HG02798 (cell line): ENCODE results near the gene CACNG4.

Experiments used
- ATAC-seq: cut with Tn5 transposase; IDR thresholded peaks from one replicate; pipeline ENCODE4 v1.9.1; 2021; ENCODE audit warnings: mild to moderate bottlenecking; ENCODE audit not compliant: unreplicated experiment, poor library complexity

CACNG4 gene

DNA sequence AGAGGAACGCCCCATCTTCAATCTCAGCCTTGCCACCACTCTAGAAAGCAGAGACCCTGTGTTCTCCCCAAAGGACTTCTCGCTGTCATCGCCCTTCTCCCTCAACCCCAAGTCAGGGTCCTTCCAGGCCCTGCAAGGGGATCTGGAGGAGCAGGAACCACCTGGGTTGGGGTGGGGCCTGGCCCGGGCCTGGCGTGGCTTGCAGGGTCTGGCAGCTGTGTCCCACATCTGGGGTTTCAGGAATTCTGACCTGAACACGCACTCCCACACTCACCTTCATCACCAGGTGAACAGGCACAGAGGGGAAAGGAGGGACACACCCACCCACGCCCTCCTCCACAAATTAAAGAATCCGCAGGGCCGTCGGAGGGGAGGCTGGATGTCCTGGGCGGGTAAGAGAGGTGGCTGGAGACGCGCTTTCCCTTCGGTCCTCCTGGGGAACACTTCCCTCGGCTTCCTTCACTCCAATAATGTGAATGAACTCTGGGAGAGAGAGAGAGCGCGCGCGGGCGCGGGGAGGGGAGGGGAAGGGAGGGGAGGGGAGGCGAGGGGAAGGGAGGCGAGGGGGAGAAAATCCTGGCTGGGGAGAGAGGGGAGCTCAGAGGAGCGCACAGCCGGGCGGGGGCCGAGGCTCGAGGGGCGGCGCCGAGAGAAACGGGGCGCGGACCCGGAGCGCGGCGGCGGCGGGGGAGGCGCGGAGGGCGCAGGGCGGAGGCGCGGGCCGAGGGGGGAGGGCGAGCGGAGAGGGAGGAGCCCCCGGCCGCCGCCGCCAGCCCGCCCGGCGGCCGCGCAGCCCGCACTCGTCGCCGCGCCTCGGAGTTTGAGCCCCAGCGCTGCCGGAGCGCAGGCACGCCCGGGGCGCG lies at the start of gene CACNG4:
Gene CACNG4 (plus strand): TSS at position 799 of the 863 bp plus-strand sequence. CDS start 205 bp downstream, outside the sequence.
- ATAC-seq: no peak

DNA sequence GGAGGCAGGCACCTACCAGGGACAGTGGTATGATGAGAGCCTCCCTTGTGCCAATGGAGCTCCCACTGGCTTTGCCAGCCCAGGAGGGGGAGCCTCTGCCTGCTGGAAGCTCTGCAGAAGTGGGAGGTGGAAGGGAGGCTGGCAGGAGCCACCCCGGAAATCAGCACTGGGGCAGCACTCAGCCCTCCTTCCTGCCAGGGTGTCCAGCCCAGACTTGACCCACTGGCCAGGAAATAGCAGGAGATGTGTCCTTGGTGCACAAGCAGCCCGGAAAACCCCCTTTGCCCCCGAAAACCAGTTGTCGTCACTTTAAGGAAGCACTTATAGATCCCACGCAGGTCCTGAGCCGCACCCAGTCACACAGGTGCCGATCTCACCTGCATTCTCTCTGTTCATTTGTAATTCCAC lies 49.3 kb upstream of the CACNG4 start:
- no peak for ATAC-seq

DNA sequence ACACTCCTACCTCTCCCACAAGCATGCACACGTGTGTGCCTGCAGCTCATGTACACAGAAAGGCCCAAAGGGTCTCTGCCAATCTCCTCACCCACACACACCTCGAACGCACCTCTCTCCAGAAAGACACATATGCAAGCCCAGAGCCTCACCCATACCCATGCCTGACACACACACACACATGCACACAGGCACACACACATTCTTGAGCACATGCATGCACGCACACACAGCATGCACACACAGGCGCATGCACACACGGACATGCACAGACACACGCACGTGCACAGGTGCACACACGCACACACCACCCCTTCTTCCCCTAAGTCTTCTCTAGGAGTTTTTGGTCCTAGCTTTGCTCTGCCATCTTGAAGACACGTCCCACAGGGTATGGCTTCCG lies 48.7 kb upstream of the CACNG4 start:
- ATAC-seq: no peak

DNA sequence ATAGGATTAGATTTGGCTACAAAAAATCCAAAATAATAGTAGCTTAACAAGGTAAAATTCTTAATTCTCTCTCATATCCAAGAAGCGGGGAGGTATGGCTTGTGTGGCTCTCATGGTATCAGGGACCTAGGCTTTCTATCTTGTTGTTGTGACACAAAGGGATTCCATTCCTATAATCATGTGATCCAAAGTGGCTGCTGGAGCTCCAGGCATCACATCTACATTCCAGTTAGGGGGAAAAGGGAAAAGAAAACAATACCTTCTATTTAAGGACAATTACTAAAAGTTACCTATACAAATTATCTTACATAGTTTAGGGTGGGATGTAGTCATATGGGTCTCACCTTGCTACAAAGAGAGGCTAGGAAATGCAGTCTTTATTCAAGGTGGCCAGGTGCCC lies 47.6 kb upstream of the CACNG4 start:
- ATAC-seq: no peak

DNA sequence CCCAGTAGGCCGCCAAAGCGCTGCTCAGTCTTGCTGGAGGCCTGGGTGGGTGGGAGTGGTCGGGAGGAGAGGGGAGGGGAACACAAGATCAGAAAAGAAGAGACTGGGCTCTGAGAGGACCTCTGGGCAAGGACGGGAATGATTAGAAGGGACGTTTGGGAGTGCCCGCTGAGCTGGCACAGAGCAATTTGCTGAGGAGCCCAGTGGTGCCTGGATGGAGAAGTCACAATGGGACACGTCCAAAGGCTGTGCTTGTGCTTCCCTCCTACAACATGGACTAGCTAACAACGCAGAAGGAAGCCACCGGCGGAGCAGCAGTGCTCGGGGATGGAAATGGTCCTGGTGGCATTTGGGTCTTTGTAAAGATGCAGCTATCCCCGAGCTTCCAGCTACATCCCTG lies 45.6 kb upstream of the CACNG4 start:
- ATAC-seq: no peak

DNA sequence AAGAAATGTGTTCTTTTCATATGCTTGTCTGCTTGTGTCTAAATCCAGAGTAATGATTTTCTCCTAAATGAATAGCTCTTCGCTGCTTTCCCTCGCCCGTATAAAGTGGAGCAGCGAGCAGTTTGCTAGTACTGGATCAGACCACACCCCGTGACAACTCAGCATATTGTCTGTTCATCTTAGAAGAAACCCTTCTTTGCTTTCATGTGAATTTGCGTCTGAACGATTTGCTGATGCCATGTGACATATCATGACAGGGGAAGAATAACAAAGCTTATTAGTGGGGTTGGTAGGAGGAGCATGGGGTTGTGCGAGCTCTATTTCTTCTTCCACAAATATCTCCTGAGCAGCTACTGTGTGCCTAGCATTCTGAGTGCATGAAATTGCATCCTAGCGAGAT lies 44.1 kb upstream of the CACNG4 start:
- no peak for ATAC-seq

DNA sequence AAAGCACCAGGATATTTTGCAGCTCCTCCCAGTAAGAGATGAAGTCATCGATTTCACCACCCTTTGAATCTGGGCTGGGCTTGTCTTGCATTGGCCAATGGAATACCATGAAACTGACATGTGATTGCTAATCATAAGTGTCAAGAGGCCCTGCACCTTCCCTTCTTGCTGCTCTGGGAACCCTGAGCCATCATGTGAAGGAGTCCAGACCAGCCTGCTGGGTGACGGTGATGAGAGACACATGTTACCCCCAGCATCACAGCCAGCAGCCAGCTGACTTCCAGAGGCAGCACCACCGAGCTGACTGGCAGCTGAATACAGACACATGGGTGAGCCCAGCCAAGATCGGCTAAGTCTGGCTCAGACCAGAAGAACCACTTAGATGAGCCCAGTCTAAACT lies 43.6 kb upstream of the CACNG4 start:
- no peak for ATAC-seq

DNA sequence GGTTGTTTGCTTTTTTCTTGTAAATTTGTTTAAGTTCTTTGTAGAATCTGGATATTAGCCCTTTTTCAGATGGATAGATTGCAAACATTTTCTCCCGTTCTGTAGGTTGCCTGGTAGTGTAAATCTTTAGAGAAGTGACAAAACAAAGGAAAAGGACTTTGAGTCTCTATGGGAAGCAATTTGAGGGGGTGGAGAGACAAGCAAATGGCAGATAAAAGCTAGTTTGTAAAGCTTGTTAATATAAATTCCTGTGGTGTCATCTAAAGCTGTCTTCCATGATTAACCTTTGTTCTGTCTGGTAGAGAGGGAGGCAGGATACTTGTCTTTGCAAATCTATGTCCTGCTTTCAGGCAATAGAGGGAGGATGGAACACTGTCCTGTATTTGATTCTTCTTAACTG lies 40.6 kb upstream of the CACNG4 start:
- ATAC-seq: no peak

DNA sequence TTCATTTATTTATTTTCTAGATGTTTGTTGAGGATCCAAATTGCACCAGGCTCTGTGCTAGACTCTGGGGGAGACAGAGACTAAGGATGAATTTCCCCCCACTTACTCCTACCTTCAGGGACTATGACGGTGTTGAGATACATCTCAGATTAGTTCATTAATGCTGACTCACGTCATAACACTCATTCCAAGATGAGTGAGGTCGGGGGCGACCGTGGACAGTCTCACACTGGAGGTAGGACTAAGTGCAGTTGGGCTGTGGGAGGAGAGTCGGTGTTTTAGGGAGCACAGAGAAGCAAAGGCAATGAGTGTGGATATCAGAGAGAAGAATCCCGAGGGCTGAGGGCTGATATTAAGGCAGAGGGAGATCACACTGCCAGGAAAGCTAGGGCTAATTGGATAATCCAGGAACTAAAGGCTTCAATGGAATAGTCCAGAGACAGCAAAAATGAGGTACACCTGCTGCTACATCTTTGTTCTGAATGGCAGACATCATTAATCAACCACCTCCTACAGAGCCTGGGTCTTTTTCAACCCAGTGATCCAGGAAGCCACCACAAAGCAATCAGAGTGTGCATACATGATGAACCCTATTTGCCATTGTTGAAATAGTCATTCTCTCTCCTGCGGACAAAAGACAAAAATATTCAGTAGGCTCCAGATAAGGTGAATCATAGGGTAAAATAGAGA lies 38.6 kb upstream of the CACNG4 start:
- no peak for ATAC-seq

DNA sequence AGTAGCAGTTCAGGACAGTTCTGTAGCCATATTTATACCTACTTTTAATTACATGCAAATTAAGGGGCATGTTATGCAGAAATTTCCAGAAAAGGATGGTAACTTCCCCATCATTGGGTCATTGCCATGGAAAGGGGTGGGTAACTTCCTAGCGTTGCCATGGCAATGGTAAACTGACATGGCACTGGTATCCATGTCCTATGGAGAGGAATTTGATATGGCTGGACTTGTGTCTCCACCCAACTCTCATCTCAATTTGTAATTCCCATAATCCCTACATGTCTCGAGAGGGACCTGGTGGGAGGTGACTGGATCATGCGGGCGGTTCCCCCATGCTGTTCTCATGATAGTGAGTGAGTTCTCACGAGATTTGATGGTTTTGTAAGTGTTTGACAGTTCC lies 35.6 kb upstream of the CACNG4 start:
- ATAC-seq: no peak

DNA sequence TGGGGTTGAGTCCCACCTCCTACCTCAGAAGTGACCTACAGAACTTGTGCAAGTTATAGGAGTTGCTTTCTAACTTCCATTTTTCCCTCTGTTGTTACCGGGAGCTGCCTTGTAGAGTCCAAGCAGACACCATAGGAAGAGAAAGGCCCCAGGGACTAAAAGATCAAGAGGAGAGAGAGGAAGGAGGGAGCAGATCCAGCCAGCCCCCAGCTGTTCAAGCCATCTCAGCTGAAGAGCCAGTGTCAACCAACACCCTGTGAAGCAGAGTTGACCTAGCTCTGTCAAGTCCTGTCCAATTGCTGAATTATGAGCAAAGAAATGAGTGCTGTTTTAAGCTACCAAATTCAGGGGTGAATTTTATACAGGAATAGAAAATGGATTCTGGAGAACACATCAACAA lies 34.9 kb upstream of the CACNG4 start:
- no peak for ATAC-seq

DNA sequence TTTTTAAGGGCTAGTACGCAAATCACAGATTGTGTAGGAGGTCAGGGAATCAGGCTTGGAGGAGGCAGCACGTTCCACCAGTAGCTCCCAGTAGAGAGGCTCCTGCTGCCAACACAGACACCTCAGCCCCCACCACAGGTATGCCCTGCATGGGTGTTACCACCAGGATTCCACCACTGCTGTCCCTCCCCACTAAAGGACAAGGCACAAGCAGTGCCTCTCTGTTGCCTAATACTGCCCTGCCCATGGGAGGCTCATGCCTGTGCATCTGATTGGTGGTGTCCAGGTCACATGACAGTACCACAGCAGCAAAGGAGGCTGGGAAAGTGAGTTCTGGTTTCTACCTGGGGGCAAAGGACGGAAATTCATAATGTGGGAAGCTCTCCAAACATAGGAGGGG lies 33.6 kb upstream of the CACNG4 start:
- ATAC-seq: no peak

DNA sequence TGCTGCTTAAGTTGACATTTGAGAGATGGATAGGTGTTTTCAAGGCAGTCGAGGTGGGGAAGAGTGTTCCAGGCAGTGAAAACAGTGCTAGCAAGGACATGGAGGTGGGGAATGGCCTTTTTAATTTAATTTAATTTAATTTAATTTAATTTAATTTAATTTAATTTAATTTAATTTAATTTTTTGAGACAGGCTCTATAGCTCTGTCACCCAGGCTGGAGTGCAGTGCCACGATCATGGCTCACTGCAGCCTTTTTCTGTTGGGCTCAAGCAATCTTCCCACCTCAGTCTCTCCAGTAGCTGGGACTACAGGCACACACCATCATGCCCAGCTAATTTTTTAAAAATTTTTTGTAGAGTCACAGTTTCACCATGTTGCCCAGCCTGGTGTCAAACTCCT lies 32.2 kb upstream of the CACNG4 start:
- no peak for ATAC-seq

DNA sequence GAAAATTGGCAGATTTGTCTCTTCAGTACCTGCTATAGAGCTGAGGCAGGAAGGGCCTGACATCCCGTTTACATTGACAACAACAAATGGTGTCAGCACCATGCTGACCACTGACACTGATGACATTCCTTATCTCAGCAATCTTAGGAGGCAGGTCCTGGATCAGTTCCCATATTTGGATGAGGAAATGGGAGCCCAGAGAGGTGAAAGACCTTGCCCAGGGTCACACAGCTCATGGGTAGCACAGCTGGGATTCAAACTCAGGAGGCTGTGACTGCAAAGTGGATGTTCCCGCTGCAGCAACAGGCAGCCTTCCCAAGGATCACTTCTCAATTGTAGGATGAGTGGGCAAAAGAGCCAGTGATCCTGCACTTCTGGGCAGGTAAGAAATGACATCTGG lies 30.5 kb upstream of the CACNG4 start:
- ATAC-seq: no peak

DNA sequence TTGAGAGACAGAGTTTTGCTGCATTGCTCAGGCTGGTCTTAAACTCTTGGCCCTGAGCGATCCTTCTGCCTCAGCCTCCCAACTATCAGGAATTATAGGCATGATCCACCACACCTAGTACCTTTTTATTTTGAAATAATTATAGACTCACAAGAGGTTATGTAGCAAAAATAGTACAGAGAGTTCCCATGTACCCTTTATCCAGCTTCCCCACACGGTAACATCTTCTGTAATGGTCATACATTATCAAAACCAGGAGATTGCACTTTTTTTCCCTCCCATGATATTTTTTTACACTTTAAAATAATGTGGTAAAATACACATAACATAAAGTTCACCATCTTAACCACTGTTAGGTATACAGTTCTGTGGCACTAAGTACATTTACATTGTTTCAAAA lies 28.8 kb upstream of the CACNG4 start:
- no peak for ATAC-seq

DNA sequence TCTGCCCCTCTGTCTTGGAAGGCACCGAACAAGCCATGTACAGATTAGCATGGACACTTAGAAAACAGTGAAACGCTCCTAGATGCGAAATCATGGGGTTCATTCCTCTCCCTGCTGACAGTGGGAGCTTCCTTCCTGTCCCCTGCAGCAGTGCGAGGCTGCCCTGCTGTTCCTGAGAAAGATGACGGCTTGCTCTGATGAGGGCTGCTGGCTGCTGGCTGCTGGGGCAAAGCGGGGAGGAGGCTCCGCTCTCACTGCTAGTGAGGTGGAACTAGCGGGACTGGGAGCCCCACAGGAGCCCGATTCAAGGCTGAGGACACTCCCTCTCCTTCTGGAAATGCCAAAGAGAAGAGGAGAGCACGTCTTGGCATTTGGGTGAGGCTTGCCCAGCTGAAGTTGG lies 25.9 kb upstream of the CACNG4 start:
- no peak for ATAC-seq

DNA sequence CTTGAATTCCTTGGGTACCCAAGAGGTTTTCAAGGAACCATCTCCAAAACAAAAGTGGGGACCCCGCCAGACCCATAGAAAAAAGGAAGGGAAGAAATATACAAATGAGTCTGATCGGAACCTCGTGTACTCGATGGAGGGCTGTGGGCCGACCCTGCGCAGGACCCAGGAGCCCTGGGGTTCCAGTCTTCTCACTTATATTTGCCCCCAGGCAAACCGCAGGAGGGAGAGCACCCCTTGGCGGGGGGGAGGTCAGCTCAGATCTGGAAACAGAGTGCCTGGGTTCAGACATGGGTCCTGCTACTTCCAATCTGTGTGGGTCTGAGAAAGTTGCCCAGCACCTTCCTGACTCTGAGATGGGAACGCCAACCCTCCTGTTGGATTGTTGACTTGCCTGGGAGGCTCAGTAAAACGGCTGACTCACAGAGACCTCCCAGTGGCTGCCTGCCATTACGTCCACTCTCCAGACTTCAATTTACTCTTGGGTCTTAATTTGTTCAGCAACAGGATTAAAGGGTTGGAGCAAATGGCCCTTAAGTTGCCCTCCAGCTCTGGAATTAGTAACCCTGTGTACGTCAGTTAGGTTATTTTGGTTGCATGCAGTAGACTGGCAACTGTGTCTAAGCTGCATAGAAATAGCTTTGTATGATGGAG lies 24.9 kb upstream of the CACNG4 start:
- no peak for ATAC-seq

DNA sequence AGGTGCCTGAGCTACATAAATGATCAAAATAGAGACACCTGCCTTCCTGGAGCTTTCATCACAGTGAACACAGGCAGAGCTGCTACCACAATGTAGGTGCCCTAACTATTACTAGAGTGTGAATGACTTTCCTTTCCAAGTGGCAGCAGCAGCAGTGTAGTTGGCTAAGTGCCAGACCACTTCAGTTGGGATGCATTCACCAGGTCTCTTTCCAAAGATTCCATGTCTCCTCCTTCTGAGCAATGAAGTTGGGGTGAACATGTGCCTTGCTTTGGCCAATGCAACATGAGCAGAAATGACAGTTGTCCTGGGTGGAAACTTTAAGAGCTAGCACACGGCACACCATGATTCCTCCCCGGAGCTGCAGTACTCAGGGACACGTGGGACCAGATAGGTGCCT lies 23.3 kb upstream of the CACNG4 start:
- no peak for ATAC-seq

DNA sequence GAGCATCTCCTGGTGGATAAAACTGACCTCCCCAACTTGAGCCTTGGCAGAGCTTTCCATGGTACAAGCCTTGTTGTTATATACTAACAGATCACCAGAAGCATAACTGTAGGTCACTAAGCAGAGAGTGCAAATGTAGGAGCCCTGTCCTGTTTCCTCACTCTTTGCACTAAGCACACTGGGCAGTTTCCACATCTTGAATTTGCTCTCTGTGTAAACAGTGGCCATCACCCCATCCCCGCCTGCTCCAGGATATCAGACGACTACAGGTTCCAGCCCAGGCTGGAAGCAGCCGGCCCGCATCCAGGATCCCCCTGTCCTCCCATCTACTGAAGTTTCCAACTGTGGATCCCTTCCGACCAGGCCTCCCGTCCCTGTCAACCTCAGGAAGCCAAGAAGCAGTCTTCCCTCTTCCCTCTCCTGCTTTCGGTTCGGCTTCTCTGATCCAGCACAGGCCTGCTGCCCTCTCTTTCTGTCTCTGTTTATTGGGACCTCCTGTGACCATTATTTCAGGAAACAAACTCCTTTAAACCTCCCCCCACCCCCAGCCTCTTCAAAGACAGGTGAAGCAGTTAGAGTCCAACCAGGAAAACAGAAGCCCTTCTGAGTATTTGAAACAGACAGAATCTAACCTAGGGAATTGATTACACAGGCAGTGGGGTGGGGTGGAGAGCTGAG lies 22.6 kb upstream of the CACNG4 start:
- ATAC-seq: no peak

DNA sequence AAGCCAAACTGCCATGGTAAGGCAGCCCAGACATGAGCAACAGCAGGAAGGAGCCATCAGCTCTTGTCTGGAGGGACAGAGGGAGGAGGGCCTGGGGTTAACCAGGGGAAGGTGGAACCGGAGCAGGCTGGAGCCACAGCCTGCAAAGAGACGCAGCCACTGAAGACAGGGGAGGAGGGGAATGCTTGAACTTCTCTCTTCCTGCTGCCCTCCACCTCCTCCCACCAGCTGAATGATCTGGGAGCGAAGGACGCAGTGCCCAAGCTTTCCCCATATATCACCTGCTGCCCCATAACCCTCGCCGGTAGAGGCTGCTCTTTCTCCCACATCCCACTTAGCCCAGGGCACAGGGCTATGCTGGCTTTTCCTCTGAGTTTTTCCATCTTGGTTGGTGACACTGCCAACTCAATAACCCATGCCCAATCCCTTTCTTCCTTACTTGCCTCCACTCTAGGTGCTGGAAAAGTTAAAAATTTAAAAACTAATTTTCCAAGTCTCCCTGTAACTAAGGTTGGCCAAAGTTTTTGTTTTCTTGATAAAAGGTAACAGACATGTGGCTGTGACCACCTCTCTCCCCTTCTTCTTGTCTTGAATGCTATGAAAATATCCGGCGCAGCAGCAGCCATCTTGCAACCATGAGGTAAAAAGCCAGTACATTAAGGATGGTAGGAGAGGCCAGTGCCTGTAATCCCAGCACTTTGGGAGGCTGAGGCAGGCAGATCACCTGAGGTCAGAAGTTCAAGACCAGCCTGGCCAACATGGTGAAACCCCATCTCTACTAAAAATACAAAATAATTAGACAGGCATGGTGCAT lies 21.8 kb upstream of the CACNG4 start:
- no peak for ATAC-seq
